GM10266 (cell line): ENCODE data around the gene FHOD1.

Experiments used
- DNase-seq: peaks from one replicate; pipeline ENCODE4 v3.0.0; 2012; ENCODE audit errors: extremely low spot score
- TF ChIP-seq, protein P1 (sequence below): IDR thresholded peaks from 2 replicates; pipeline ENCODE4 v1.5.1; 2012; ENCODE audit warnings: mild to moderate bottlenecking, low read depth; ENCODE audit not compliant: control insufficient read depth, insufficient read depth; ENCODE audit errors: missing control alignments

Gene FHOD1

DNA sequence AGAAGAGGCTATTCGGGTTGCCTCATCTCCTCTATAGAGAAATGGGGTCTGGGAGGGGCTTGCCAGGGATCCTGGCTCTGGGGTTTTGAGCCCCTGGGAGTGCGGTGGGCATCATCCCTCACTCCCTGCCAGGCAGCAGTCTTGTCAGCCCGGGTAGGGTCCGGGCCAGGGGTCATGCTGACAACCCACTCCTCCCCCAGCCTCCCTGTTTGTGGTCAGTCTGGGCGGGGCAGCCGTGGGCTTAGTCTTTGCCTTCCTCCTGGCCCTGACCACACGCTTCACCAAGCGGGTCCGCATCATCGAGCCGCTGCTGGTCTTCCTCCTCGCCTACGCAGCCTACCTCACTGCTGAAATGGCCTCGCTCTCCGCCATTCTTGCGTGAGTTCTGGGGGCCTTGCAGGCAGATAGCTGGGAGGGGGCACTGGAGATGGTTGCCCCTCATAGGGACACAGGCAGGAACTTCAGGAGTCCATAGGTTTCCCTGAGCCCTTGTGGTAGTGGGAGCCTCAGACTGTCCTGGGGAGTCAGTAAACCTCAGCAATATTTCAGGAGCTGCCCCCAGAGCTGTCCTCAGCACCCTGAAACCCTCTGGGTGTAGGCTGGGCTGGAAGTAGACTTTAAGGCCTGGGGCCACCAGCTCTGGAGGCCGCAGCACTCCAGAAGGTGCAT lies 8.4 kb upstream of the FHOD1 start:
- no peak for DNase-seq
- TF ChIP-seq, protein P1, sequence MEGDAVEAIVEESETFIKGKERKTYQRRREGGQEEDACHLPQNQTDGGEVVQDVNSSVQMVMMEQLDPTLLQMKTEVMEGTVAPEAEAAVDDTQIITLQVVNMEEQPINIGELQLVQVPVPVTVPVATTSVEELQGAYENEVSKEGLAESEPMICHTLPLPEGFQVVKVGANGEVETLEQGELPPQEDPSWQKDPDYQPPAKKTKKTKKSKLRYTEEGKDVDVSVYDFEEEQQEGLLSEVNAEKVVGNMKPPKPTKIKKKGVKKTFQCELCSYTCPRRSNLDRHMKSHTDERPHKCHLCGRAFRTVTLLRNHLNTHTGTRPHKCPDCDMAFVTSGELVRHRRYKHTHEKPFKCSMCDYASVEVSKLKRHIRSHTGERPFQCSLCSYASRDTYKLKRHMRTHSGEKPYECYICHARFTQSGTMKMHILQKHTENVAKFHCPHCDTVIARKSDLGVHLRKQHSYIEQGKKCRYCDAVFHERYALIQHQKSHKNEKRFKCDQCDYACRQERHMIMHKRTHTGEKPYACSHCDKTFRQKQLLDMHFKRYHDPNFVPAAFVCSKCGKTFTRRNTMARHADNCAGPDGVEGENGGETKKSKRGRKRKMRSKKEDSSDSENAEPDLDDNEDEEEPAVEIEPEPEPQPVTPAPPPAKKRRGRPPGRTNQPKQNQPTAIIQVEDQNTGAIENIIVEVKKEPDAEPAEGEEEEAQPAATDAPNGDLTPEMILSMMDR, result no peak

DNA sequence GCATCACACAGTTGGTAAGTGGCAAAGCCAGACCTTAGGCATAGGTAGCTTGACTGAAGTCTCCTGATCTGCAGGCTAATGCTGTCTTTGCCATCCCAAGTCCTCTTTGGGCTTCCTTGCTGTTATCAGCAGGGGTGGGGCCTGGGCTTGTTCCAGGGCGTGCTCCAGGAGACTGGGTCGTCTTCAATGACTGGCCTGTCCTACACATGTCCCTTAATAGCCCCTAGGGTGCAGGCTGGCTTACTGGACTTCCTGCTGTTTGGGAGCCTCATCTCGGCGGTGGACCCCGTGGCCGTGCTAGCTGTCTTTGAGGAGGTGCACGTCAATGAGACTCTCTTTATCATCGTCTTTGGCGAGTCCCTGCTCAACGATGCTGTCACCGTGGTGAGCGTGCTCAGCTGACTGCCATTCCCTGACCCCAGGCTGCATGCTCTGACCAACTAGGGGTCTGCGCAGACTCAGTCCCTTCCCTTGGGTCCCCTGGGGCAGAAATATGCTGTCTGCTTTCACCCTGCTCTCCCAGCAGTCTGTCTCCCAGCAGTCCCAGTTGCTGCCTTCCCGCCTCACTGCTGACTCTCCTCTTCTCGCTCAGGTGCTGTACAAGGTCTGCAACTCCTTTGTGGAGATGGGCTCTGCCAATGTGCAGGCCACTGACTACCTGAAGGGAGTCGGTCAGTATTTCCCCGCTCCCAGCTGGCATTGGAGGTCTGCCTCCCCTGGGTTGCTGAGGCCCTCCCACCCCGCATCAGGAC lies 7.7 kb upstream of the FHOD1 start:
- DNase-seq, result no peak

DNA sequence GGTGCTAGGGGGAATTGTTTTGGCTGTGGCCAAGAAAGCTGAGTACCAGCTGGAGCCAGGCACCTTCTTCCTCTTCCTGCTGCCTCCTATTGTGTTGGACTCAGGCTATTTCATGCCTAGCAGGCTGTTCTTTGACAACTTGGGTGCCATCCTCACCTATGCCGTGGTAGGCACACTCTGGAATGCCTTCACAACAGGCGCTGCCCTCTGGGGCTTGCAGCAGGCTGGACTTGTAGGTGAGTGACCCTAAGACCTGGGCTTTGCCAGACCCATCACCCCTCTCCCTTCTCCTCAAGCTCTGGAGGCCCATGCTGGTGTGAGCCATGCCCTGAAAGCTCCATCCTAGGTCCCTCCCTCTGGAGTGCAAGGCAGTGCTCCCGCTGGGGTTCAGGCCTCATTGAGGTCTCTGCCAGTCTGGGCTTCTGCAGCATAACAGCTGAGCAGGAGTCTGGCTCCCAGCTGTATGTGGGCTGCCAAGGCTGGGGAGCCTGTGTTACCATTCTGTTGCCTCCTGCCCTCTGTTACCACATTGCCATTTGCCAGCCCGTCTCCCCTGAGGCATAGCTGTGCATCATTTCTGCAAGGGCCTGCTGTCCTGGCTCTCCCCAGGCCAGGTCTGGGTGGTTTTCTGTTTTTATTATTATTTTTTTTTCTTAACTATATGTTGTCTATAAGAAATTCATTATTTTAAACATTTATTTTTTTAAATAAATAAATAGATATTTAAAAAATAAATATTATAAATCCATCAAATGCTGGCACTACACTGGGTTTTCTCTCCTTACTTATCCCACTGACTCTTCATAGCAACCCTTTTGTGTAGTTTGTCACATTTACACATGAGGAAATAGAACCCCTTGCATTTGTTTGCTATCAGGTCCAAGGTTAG lies 5.6 kb upstream of the FHOD1 start:
- DNase-seq, result no peak
- TF ChIP-seq, protein P1, result no peak

More for the DNA sequence above, 7.7 kb upstream of the FHOD1 start:
- TF ChIP-seq, protein P1, result no peak

DNA sequence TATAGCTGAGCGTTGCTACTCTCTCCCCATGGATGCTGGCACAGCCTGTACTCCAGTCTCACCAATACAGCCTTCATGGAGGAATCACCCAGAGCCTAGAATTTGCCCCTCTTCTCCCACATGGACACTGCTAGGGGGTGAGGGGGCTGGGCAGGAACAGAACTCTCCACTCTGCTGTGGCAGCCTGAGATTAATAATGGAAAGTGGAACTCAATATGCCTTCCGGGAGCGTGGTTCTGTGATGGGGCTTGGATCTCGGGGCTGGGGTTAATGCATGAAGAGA lies 2.7 kb upstream of the FHOD1 start:
- DNase-seq, result no peak
- TF ChIP-seq, protein P1, result no peak

DNA sequence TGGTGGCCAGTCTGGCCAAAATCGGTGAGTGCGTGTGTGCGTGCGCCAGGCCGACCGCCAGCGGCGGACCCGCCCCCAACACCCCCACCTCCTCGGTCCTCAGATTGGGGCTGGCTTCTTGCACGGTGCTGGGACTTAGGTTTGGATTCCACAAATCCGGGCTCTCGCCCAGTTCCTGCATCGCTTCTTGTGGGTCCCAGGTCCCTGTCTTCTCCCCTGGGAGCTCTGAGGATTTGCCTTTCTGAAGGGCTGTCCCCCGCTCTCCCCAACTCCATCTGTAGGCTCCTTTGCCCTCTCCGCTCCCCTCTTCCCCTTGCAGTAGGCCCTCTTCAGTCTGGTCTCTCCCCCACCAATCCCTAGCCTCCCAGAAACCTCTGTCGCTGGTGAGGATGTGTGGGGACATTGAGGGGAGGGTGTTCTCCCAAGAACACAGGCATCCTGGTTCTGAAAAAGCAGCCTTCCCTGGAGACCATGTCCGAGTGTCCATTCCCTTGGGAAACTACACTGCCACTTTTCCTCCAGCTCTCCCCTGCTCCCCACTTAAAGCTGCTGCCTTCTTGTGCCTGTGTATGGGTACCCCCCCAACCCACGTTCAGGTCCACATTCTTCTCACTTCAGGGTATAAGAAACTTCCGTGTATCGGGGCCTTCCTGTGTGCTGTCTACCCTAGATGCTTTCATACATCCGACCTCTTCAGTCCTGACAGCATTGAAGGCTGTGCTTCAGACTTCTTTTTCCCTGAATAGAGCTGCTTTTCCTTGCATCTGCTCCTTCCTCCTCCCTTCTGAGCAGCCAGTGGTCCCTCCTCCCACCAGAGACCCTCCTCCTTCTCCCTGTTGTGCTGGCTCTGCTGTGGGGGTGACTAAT lies 2.1 kb upstream of the FHOD1 start:
- no peak for DNase-seq
- TF ChIP-seq, protein P1, result no peak

DNA sequence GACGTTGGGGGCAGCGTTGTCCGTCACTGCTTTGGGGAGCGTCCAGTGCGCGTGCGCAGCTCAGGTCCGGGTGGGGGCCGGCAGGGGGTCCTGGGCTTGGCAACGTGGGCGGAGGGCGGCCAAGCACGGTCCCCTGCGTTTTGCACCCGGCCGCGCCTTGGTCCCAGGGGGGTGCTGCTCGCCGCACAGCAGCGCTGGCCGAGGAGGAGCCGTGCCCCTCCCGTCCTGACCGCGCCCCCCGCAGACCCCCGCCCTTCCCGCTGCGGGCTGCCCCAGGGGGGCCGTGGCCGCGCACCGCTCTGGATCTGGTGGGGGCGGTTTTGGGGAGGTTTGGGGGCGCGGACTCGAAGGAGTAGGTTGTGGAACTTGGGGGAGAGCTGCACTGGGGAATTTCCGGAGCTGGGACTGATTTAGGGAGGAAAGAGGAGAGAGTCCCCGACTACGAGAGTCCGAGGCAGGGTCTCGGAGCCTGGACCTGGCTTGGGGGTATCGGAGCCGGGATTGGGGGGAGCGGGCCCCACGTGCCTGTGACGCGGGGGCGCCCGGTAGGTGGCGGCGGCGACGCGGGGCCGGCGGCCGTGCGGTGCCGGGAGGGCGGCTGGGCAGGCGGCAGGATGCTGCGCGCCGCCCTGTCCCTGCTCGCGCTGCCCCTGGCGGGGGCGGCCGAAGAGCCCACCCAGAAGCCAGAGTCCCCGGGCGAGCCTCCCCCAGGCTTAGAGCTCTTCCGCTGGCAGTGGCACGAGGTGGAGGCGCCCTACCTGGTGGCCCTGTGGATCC lies 1.3 kb upstream of the FHOD1 start, which contains the start of gene SLC9A5:
TSS of gene SLC9A5 (plus strand) at position 579 of the 777 bp plus-strand sequence. CDS start at position 615, 36 bp downstream.
- TF ChIP-seq, protein P1, result peak; percentile 43
- DNase-seq, result peak; percentile 77
